Measurements from ENCODE around the gene ELL2.

The ELL2 gene

DNA sequence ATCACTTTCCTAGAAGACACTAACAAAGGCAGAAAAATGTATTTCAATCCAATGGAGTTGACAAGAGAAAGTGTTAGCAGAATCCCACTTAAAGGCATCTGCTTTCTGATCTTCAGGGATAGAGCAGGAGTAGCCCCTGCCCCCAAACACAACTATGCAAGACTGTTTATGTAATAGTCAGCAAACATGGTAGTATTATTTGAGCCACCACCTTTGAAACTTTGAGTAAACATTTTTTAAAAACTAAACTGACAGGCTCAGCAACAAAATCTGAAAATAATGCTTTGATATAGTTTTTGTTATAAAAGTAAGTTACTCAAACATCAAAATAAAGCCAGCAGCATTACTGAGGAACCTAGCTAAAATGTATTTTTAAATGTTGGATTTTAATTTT, 4.8 kb downstream of the ELL2 start:
- H3K4me1 ChIP-seq (ENCODE audit: insufficient read depth, low read length) = peaks cover 16% of the 10 kb centered on the region

DNA sequence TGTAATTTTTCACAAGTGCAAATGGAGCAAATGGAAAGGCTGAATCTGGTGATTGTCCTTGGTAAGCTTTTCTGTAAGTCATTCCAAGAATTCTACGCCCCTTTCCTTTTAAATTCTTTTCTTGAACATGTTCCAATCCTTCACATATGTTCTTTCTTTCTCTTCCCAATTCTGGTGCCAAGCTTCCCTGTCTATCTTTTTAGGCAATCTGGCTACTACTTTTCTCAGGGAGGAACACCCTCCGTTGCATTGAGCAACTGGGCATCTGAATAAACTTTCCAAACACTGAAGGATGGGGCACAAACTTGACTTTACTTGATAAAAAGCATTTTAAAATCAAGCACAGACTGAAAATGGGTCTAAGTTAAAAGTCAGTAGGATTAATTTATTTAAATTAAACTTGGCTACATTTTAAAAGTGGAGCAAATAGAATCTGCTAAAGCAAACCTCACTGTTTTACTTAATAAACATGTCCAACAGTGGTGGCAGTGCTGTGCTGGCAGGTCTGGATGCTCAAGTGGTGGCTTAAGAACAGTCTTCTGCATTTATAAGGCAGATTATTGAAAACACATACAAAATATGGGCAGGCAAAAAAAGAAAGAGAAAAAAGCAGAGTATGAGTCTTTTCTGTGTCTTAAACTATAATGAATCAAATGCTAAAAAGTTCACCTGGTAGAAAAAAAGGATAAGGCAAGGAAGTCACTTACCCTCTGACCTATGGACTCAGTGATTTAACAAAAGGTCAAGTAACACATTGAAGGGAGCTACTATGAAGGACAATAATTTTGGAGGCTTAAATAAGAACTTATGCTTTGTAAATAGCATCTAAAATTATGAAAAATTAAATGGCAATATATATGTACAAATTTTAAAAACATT, 5.4 kb downstream of the ELL2 start:
- Histone ChIP-seq H3K36me3 (ENCODE audit: insufficient read depth, low read length) (no peaks in the 10 kb centered on the region), H3K9me3 (ENCODE audit: control insufficient read depth, insufficient read depth, low read length) (no peaks in the 10 kb centered on the region), H3K9ac (ENCODE audit: low read depth, low read length) (no peak overlapping the region), H3K4me1 (ENCODE audit: insufficient read depth, low read length) (peaks cover 16% of the 10 kb centered on the region)

More for the DNA sequence above, 4.8 kb downstream of the ELL2 start:
- Histone ChIP-seq H3K36me3 (ENCODE audit: insufficient read depth, low read length) (no peaks in the 10 kb centered on the region), H3K9ac (ENCODE audit: low read depth, low read length) (no peak overlapping the region), H3K9me3 (ENCODE audit: control insufficient read depth, insufficient read depth, low read length) (no peaks in the 10 kb centered on the region)

DNA sequence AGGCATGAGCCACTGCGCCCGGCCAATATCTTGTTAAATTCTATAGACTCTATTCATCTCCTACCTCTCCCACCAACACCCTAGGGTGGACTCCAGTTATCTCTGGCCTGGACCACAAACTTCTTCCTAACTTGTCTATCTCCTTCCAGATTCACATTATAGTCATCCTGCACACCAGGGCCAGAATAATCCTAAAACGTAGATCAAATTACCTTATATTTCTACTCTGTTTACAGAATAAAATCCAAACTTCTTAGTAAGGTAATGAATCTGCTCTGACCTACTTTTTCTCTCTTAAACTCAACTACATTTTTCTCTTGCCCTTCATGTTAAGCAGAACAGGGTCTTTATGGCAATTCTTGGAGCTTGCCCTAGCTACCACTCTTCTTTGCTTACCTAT, 6.9 kb downstream of the ELL2 start:
- Histone ChIP-seq H3K36me3 (ENCODE audit: insufficient read depth, low read length) (no peaks in the 10 kb centered on the region), H3K9me3 (ENCODE audit: control insufficient read depth, insufficient read depth, low read length) (no peaks in the 10 kb centered on the region), H3K9ac (ENCODE audit: low read depth, low read length) (no peak overlapping the region), H3K4me1 (ENCODE audit: insufficient read depth, low read length) (peaks cover 15% of the 10 kb centered on the region)

DNA sequence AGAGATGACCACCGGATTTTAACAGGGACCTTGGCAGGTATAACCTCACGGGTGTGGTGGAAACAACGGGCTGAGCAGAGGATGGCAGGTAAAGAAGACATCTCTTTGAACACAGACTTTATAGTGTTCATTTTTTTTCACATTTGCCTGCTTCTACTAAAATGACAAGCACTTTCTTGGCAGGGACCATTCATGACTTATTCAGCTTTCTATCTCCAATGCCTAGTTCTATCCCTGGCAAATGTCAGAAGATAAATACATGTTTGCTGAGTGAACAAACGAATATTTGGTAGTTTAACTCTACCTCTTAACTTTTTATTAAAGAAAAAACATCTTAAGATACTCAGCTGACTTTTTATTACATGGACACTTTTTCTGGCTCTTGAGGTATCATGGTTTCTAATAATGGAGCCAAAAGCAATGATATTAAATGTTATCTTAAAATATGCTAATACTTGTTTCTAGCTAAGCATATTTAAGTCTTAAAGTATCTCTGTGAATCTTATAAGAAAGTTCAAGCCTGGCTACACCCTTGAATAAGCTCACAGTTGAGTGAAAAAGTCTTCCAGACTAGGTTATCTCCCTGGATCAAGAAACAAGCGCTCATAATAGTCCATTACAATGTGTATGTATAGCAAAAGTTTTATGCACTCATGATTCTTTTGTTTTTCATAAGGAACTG, 8.5 kb downstream of the ELL2 start:
- no peaks in the 10 kb centered on the region for H3K36me3 ChIP-seq (ENCODE audit: insufficient read depth, low read length)
- no peak overlapping the region for H3K9ac ChIP-seq (ENCODE audit: low read depth, low read length)
- H3K9me3 ChIP-seq (ENCODE audit: control insufficient read depth, insufficient read depth, low read length) = no peaks in the 10 kb centered on the region
- peaks cover under 1% of the 10 kb centered on the region; the same call in 1 of the 2 replicates for H3K4me1 ChIP-seq (ENCODE audit: insufficient read depth, low read length)

DNA sequence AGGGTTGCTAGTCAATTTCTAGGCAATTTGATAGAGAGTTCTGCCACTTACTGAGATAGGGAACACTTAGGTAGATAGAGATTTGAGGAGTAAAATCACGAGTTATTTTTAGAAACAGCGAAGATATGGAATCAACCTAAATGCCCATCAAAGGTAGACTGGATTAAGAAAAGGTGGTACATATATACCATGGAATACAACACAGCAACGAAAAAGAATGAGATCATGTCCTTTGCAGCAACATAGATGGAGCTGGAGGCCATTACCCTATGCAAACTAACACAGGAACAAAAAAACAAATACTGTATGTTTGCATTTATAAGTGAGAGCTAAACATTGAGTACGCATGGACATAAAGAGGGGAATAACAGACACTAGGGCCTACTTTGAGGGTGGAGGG, 9.7 kb downstream of the ELL2 start:
- H3K4me1 ChIP-seq (ENCODE audit: insufficient read depth, low read length) = no peaks in the 10 kb centered on the region
- H3K9ac ChIP-seq (ENCODE audit: low read depth, low read length) = no peak overlapping the region
- no peaks in the 10 kb centered on the region for H3K9me3 ChIP-seq (ENCODE audit: control insufficient read depth, insufficient read depth, low read length)
- H3K36me3 ChIP-seq (ENCODE audit: insufficient read depth, low read length) = no peaks in the 10 kb centered on the region

DNA sequence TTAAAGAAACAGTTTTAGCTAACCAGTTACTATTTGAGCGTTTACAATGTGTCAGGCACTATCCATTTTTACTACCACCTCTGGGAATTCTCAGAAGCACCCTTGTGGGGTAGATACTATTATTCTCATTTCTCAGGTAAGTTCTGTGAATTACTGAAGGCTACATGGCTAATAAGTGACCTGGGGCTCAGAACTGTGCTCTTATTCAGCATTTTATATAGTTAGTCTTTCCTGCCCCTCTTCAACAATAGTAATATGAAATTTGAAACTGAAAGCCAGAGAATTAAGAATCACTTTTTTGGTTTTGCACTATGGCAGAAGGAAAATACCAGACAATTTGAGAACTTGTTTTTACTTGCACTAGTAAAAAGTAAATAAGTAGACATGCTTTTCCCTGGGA, 11.8 kb downstream of the ELL2 start:
- Histone ChIP-seq H3K36me3 (ENCODE audit: insufficient read depth, low read length) (no peaks in the 10 kb centered on the region), H3K9me3 (ENCODE audit: control insufficient read depth, insufficient read depth, low read length) (no peaks in the 10 kb centered on the region), H3K4me1 (ENCODE audit: insufficient read depth, low read length) (no peaks in the 10 kb centered on the region), H3K9ac (ENCODE audit: low read depth, low read length) (no peak overlapping the region)

DNA sequence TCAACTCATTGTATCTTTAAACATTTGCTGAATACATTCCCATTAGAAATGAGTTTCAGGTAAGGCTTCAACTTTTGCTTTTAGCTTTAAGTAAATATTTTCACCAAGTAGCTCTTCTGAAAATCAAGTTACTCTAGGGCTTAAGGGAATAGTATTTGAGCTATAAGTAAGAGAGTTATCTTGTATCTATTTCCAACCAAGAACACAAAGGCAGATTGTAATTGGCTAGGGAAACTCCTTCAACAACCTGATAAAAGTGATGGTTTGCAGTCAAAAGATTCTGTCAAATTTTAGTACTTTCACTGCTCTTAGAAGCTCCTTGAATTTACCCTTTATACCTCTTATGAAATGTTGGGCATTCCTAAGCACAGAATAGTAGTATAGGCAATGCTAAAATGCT, 13.0 kb downstream of the ELL2 start:
- no peak overlapping the region for H3K9ac ChIP-seq (ENCODE audit: low read depth, low read length)

DNA sequence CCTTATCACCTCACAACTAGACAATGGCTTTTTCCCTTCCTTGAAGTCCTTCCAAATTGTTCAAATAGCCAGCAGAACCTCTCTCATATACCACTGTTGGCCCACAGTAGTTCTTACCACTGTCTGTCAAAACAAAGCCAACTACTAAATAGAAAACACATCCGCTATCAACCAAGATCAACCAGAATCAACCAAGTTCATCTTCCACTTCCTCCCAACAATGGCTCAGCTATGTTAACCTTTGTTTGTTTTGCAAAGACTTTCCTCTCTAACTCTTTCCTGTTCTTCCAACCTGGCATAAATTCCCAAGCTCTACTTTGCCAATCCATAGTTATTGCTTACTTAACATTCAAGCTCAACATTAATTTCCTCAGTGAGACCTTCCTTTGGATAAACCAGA, 15.2 kb downstream of the ELL2 start:
- peaks cover 5% of the 10 kb centered on the region for H3K4me1 ChIP-seq (ENCODE audit: insufficient read depth, low read length)

More for the DNA sequence above, 13.0 kb downstream of the ELL2 start:
- H3K9me3 ChIP-seq (ENCODE audit: control insufficient read depth, insufficient read depth, low read length) = no peaks in the 10 kb centered on the region
- H3K4me1 ChIP-seq (ENCODE audit: insufficient read depth, low read length) = no peaks in the 10 kb centered on the region
- H3K36me3 ChIP-seq (ENCODE audit: insufficient read depth, low read length) = no peaks in the 10 kb centered on the region; the same call in 1 of the 2 replicates

DNA sequence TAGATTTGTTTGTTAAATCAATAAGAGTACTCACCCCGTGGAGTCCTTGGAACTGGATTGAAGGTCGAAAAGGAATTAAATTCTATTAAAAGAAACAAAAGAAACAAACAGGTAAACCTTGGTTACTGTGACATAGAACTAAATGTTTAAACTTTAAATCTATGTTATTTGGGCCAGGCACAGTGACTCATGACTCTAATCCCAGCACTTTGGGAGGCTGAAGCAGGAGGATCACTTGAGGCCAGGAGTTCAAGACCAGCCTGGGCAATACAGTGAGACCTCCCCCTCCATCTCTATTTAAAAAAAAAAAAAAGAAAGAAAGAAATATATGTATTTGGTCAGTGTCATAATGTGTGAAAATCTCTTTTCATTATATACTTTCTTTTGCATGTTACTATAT, 18.7 kb downstream of the ELL2 start:
- Histone ChIP-seq H3K9me3 (ENCODE audit: control insufficient read depth, insufficient read depth, low read length) (no peaks in the 10 kb centered on the region), H3K4me1 (ENCODE audit: insufficient read depth, low read length) (peaks cover 21% of the 10 kb centered on the region), H3K36me3 (ENCODE audit: insufficient read depth, low read length) (no peaks in the 10 kb centered on the region; the same call in 1 of the 2 replicates), H3K9ac (ENCODE audit: low read depth, low read length) (no peak overlapping the region)

More for the DNA sequence above, 15.2 kb downstream of the ELL2 start:
- Histone ChIP-seq H3K9ac (ENCODE audit: low read depth, low read length) (no peak overlapping the region), H3K9me3 (ENCODE audit: control insufficient read depth, insufficient read depth, low read length) (no peaks in the 10 kb centered on the region), H3K36me3 (ENCODE audit: insufficient read depth, low read length) (no peaks in the 10 kb centered on the region; the same call in 1 of the 2 replicates)

DNA sequence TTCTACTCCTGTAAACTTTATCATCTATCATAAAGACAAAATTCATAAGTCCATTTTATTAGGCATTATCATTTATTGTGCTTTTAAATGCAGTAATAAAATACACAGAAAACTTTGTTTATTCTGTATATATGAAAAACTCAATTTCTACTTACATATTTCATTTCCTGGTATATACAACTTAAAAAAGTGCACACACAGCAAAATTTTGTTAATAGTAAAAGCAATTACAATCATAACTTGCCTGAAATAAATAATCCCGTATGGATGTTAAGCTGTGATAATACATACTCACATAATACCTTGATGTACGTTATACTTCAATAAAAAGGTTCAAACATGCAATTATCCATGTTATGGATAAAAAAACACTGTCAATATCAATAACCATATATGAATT, 19.2 kb downstream of the ELL2 start:
- no peaks in the 10 kb centered on the region; the same call in 1 of the 2 replicates for H3K36me3 ChIP-seq (ENCODE audit: insufficient read depth, low read length)
- peaks cover 21% of the 10 kb centered on the region for H3K4me1 ChIP-seq (ENCODE audit: insufficient read depth, low read length)
- no peaks in the 10 kb centered on the region for H3K9me3 ChIP-seq (ENCODE audit: control insufficient read depth, insufficient read depth, low read length)
- H3K9ac ChIP-seq (ENCODE audit: low read depth, low read length) = no peak overlapping the region

DNA sequence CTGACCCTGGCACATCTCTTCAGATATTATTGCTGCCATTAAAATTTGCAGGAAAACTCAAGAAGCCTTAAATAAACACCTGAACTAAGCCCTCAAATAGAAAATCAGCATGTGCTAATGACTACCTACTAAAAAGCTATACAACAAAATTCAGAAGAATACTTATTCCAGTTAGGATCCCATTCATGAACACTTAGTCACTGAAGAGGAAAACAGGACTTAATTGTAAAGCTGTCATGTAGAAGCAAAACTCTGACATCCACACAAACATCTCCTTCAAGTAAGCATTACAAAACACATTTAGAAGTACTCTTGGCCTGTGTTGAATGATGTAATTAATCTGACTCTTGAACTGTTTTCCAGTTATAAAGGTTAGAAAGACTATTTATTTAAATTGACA, 19.9 kb downstream of the ELL2 start:
- Histone ChIP-seq H3K36me3 (ENCODE audit: insufficient read depth, low read length) (no peaks in the 10 kb centered on the region; the same call in 1 of the 2 replicates), H3K9ac (ENCODE audit: low read depth, low read length) (no peak overlapping the region)

DNA sequence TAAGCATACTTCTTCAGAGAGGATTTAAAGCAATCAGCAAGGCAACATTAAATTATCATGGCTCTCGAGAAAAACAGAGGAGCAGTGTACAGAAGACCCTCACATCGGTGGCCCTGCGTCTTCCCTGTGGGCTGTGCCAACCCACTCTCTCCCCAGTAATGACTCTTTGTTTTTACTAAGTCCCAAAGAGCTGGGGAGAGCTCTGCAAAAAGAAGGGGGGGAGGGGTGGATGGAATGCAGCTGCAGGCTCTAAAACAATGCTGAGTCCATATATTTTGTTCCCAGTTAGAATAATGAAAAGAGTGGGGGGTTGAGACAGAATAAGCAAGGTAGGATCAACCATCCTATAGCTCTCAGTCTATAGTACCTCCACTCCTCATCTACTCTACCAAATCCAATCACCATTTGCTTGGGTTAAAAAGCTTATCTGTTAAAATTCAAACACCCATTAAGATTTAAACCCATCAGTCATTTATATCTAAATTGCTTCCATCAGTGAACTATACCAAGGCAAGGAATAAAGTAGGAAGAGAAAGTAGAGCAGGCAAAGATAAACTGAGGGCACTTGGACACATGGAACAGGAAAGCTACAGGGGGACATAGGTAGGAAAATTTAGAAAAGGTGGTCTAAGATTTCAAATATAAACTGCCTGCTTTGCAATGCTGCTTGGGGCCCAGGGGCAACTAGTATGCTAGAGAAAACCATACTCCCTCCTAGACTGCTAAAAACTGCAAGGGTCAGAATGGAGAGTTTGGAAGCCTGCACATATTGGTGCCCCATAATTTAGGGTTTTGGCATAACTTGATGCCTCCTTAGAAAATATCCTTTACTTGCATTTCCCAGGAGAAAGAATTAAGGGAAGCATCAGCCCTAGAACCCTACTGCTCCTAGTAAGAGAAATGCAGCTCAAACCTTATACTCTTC, 20.6 kb downstream of the ELL2 start:
- peaks cover 21% of the 10 kb centered on the region for H3K4me1 ChIP-seq (ENCODE audit: insufficient read depth, low read length)
- H3K9me3 ChIP-seq (ENCODE audit: control insufficient read depth, insufficient read depth, low read length) = no peaks in the 10 kb centered on the region
- H3K36me3 ChIP-seq (ENCODE audit: insufficient read depth, low read length) = no peaks in the 10 kb centered on the region; the same call in 1 of the 2 replicates
- H3K9ac ChIP-seq (ENCODE audit: low read depth, low read length) = no peak overlapping the region

More for the DNA sequence above, 19.9 kb downstream of the ELL2 start:
- no peaks in the 10 kb centered on the region for H3K9me3 ChIP-seq (ENCODE audit: control insufficient read depth, insufficient read depth, low read length)
- peaks cover 21% of the 10 kb centered on the region for H3K4me1 ChIP-seq (ENCODE audit: insufficient read depth, low read length)

DNA sequence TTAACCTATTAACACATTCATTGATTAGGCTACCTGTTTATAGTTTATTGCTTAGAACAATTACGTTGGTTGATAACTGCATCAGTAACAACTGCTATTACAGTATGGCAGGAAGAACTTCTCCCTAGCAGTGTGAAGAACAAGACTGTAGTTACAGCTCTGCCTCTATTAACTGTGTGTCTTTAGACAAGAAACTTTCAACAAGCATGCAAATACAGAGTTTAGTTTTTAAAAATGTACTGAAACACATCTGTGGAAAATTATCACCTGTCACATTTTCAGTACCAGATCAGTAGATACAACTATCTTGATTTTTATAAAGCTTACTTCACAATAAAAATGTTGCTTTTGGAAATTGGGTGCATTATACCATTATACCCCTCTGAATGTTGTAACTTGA, 22.2 kb downstream of the ELL2 start:
- H3K36me3 ChIP-seq (ENCODE audit: insufficient read depth, low read length) = no peaks in the 10 kb centered on the region
- no peak overlapping the region for H3K9ac ChIP-seq (ENCODE audit: low read depth, low read length)
- H3K4me1 ChIP-seq (ENCODE audit: insufficient read depth, low read length) = peaks cover 21% of the 10 kb centered on the region
- H3K9me3 ChIP-seq (ENCODE audit: control insufficient read depth, insufficient read depth, low read length) = no peaks in the 10 kb centered on the region

DNA sequence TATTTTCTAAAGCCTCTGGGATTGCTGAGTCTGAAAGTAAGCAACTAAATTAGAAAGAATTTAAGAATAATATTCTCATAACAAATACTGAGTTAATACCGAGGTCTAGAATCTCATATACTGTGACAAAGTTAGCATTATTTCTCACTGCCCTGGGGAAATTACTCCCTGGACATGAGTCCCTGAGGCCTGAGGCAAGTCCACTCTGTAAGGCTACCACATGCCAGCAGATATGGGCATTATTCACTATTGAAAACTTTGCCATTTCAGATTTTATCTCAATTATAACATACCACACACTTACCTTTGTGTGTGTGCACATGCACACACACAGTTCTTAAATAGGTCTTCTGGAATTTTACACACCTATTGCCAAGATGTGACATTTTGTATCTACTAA, 22.9 kb downstream of the ELL2 start:
- Histone ChIP-seq H3K36me3 (ENCODE audit: insufficient read depth, low read length) (no peaks in the 10 kb centered on the region), H3K4me1 (ENCODE audit: insufficient read depth, low read length) (peaks cover 21% of the 10 kb centered on the region)

More for the DNA sequence above, 22.9 kb downstream of the ELL2 start:
- Histone ChIP-seq H3K9me3 (ENCODE audit: control insufficient read depth, insufficient read depth, low read length) (no peaks in the 10 kb centered on the region), H3K9ac (ENCODE audit: low read depth, low read length) (no peak overlapping the region)

All from ES-I3 (cell line).